GM21381 (cell line): Measurements from ENCODE around the gene RAD50.

Source experiments
- ATAC-seq: cut with Tn5 transposase; IDR thresholded peaks from one replicate; pipeline ENCODE4 v1.9.1; 2021; ENCODE audit warnings: mild to moderate bottlenecking, moderate library complexity; ENCODE audit not compliant: unreplicated experiment

RAD50 gene

DNA sequence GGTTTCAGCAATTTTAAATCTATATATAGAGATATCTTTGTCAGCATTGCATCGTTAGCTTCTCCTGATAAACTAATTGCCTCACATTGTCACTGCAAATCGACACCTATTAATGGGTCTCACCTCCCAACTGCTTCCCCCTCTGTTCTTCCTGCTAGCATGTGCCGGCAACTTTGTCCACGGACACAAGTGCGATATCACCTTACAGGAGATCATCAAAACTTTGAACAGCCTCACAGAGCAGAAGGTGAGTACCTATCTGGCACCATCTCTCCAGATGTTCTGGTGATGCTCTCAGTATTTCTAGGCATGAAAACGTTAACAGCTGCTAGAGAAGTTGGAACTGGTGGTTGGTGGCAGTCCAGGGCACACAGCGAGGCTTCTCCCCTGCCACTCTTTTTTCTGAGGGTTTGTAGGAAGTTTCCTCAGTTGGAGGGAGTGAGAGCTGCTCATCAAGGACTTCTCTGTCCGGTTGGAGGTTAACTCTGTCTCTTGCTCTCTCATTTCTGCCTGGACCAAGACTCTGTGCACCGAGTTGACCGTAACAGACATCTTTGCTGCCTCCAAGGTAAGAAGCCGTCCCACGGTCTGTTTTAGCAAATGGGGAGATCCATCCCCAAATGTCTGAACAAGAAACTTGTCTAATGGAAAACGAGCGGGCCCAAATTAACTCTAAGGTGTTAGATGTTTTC lies 117.3 kb downstream of the RAD50 start, which contains the start of gene IL4:
Gene IL4 (plus strand): TSS at position 51 of the 692 bp plus-strand sequence. CDS start 62 bp downstream, at position 113.
- ATAC-seq: no peak

DNA sequence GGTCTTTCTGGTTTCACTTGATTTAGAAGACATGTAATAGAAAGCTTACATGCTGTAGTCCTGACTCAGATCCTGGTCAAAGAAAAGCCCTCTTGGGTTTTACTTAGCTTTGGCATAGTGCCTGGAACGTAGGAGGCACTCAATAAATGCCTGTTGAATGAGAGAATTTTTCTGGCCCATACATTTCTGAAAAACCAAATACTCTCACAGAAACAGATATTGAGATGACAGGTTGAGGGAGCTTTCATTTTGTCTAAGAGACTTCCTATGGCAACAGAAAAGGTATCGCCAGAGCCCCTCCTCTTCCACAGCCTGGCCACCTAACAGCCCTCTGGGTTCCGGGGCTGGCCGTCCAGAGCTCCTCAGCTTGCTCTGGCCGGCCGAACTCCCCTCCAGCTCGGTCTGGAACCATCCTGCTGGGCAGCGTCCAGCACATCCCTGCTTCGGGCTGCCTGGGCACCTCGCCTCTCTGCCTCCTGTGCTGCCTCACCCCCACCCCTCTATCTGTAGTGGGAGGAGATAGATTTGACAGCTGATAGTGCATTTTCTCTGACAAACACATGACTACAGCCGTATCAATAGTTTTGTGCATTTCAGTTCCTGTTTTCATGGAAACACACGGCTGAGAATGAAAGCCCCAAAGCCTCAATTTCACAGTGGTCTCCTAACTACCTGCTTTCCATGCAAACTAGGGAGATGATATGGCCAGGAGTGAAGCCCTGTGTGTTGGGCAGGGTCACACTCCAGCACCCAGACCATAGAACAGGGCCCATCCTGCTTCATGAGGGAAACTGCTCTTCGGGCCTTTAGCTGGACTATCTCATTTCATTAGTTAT lies 118.1 kb downstream of the RAD50 start:
- ATAC-seq: peak; percentile 82

DNA sequence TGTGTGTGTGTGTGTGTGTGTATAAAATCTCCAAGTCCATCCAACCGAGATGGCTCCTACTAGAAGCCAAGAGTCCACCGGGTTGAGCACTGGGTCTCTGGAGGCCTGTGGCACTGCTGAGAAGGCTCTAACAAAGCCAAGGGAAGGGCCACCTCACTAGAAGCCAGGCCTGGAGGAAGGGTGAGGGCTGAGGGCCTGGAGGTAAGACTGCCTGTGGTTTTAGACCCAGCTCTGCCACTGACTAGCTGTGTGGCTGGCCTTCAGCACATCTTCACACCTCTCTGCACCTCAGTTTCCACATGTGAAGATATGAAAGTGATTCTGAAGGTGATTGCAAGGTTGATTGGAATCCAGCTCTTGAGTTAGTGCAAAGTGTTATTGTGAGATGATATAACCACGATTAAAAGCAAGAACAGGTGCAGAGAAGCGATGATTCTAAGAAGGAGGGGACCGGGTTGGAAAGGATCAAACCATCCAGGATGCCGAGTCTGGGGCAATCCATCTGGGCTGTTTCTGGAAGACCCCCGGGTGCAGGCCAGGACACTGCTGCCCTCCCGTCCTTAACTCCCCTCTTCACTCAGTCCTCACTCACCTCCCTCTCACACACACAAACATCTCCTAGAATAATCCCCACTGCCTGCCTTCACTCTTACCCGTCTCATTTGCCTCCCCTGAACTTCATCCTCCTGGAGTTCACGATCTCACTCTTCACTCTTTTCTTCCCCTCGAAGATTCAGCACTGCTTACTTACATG lies 119.3 kb downstream of the RAD50 start:
- no peak for ATAC-seq

DNA sequence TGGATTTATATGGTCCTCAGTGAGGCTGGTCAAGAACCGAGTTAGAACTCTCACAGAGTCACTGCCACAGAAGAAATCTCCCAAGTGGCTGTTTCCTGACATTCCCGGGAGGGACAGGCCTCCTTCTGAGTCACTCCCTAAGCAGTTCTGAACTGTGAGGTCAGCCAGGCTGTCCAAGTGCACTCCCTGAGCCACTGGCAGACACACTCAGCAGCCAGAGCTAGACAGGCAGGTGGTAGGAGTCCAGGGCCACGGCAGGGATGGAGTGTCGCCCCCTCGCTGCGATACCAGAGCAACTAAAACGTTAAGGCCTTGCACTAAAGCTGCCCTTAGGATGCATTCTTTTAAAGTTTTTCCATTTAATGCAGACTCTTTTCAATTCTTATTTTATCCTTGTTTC lies 120.4 kb downstream of the RAD50 start:
- no peak for ATAC-seq

DNA sequence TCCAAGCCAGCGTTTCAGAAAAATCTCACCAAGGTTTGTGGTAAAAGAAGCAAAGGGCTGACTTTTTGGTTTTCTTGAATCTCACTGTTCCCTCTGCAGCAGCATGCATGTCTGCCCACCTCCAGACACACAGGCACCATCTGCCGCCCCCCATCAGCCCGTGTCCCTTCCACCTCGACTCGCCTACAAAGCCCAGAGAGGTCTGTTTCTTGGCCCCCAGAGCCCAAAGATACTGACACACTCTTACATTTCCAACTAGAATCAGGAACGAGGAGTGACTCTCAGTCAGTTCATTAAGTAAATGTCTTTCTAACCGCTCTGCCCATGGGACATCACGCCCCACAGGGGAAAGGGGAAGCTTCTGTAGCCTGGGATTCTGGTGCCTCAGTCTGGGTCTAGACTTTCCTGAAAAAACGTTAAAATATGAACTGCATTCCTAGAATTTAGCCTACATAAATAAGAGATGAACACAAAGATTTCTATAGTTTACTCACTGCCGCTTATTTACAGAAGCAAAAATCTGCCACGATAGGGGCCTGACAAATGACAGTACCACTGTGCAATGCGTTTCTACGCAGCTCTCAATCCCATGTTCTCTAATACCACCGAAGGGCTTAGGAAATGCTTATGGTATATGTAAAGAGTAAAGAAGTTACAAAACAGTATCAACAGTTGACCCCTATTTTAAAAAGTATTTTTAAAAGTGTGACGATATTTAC lies 121.1 kb downstream of the RAD50 start:
- ATAC-seq: no peak

DNA sequence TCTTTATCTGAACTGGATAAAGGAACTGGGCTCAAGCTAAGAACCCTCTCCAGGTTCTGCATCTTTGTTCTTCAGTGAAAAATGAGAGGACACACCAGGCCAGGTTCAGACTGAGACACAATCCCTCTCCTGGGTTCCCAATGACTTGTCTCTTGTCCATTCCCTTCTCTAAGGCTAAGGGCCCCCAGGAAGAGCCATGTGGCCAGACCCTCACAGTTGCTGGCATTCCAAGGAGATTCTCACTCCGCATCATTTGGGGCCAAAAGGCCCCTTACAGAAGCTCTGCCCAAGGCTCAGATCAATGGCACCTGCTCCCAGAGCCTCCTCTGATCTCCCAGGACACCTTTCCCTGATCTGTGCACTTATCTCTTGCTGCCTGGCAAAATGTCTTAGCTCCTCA lies 122.0 kb downstream of the RAD50 start:
- ATAC-seq: no peak

DNA sequence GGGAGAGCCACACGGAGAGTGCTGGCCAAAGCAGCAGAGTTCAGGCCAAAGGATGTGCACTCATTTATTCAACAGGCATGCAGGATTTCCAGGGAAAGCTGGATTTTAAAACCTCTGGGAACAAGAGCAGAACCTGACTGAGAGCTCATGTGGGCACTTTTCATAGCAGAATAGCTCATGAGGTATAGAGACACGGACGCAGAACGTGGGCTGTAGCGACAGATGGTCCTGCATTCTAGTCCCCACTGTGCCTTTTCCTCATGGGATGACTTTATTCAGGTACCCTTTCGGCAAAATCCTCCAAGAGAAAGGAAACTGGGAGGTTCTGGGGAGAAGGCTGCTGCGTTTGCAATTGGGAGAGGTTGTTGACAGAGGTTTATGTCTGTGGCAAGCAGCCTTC lies 122.4 kb downstream of the RAD50 start:
- ATAC-seq: no peak

DNA sequence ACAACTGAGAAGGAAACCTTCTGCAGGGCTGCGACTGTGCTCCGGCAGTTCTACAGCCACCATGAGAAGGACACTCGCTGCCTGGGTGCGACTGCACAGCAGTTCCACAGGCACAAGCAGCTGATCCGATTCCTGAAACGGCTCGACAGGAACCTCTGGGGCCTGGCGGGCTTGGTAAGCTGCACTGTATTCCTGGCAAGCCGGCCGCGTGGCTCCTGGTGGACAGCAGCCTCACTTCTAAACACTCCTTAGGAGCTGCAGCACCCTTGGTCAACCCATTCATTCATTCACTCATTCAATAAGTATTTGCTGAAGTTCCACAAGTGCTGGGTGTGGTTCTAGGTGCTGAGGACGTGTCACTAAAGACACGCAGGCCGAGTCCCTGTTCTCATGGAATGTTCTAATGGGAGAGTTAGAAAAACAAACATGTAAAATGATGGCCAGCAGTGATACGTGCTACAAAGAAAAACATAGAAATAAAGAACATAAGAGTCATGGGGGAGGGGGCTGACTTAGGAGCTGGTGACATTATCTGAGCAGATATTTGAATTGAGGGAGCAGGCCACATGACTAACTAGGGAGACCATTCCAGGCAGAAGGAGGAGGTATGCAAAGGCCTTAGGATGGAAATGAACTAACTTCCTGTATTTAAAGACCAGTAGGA lies 123.1 kb downstream of the RAD50 start:
- no peak for ATAC-seq

DNA sequence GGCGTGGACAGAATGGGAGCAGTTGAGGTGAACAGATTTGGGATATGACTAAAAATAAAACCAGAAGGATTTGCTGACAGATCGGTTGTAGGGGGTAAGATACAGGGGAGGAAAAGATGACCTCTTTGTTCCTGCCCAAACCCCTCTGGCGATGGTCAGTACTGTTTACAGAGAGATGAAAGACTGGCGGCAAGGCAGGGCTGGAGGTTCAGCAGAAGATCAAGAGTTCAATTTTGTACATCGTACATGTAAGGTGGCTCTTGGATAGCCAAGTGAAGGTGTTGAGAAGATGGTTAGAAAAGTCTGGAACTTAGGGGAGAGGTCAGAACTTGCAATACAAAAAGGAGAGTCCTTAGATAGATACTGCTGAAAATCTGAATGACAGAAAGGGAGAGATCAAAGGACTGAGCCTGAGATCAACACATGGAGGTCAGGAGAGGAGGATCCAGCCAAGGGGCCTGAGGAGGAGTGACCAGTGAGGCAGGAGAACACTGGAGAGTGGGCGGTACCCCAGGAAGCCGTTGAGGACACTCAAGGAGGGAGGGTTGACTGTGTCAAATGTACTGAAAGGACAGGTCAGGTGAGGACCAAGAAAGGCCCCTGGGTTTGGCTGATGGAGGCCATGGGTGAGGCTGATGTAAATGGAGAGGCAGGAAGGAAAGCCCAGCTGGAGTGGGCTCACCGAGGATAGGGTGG lies 124.2 kb downstream of the RAD50 start:
- no peak for ATAC-seq

DNA sequence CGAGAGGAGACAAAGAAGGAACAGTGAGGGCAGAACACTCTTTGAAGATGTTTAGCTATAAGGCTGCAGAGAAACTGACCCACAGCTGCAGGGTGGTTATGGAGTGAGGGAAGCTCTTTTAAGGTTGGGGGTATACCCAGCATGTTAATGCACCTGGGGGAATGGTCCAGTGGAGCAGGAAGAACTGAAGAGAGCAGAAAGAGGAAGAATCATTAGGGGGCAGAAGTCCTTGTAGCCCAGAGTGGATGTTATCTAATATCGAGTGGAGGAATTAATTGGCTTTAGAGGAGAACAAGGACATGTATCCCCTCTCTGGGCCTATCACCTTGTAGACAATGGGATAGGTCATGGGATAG lies 124.7 kb downstream of the RAD50 start:
- ATAC-seq: no peak

DNA sequence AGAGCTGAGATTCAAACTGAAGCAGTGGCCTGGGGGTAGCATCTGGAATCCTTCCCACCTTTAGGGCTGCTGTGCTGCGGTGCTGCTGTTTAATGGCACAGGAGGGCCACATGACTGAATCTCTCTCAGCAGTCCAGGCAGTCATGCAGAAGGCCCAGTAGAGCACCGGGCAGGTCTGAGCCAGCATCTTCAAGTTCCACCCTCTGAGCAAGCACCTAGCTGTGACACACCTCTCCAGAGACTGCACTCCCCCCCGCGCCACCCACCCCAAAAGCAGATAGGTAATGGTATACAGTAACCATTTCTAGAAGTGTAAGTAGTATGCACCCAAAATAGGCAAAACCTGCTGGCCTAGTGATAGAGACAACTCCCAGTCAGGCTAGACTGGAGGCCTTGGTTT lies 125.2 kb downstream of the RAD50 start:
- no peak for ATAC-seq

DNA sequence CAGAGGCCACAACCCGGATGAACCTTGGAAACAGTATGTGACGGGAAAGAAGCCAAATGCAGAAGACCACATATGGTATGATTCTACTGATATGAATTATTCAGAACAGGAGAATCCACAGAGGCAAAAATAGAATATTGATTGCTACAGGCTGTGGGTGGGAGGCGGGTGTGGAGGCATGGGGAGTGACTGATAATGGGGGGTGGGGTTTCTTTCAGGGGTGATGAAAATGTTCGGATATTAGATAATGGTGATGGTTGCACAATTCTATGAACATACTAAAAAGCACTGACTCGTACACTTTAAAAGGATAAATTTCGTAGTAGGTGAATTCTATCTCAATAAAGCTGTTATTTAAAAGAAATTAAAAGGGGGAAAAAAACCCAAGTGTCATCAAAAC lies 127.7 kb downstream of the RAD50 start:
- ATAC-seq: no peak

DNA sequence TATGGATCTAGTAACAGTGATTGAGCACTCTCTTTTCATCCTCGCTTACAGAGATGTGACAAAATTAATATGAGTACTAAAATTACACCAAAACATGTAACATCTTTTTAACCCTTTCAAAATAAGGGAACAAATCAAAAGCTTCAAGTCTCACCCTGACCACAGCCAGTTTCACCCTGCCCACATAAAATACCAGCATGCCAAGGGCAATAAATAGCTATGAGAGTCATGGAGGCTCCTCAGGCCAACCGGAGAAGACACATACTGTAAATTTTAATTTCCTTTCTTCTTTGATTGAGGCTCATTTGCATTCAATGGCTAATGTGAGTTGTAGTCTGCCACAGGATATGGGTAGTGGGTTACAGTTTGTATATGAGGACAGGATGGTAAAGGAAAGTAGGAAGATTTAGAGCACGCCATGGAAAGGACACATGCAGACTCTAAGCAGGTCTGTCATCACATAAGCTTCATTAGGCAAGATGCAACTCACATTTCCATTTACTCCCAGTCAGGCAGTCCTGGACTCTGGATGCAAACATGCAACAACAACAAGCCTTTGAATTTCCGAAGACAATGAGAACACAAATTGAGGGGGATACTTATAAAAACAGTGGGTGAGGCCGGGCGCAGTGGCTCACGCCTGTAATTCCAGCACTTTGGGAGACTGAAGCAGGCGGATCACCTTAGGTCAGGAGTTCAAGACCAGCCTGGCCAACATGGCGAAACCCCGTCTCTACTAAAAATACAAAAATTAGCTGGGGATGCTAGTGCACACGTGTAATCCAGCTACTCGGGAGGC lies 128.3 kb downstream of the RAD50 start:
- ATAC-seq: no peak

DNA sequence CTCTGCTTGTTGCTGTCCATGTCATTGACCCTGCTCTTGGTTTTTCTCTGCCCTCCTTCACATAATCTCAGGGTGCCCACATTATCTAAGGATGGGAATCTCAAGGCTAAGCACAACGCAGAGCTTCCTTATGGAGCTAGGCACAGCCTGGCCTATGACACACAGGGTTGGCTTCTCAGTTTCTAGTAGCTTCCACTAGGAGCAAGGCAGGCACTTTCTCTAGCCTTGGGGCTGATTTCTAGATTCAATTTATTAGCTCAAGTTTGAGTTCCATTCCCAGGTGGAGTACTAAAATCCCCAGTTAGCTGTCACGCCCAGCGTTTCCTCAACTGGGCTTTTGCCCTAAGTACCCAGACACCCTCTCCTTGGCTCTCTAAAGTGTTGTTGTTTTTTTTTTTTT lies 129.4 kb downstream of the RAD50 start:
- no peak for ATAC-seq

DNA sequence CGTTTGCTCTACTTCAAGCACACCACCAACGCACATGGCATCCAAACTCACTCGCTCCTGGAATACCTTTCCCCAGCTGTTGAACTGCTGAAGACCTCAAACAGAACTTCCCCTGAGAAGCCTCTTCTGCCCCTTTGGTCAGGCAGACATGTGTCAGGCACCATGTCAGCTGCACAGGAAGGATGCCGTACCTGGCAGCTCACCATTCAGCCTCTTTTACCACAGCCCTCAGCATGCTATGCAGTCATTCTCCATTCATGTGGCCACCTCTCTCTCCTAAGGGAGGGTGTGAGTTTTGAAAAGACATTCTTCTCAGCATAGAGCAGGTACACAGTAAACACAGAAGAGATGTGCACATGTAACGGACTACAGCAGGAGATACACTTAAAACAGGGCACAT lies 131.2 kb downstream of the RAD50 start:
- no peak for ATAC-seq

DNA sequence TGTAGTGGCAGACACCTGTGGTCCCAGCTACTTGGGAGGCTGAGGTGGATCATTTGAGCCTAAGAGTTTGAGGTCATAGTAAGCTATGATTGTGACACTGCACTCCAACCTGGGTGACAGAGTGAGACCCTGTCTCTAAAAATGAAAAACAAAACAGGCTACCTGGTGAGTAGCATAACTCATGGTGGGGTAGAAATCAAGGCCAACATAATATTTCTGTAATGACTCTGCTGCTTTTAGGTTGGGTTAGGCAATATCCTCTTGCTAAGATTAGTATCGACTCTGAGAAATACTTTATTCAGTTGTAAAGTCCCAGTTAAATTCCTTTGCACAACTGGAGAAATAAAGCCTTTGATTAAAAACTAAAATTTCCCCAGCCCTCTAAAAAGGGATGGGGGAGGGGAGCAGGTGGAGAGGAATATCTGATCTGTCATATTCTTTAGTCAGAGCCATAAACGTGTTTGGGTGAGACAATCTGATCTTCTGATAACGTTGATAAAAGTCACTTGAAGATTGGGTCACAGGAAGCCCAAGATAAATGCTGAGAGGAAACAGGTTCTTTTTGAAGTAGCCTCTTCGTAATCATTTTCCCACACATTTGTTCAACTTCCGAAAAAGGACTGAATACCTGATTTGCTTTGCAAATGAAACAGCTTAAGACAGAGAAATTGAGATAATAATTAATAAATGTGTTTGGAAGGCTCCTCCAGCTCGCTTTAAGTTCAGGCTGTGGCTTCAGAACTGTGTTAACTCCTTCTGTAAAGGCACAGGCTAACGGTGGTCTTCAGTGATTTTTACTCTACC lies 132.0 kb downstream of the RAD50 start:
- ATAC-seq: no peak

DNA sequence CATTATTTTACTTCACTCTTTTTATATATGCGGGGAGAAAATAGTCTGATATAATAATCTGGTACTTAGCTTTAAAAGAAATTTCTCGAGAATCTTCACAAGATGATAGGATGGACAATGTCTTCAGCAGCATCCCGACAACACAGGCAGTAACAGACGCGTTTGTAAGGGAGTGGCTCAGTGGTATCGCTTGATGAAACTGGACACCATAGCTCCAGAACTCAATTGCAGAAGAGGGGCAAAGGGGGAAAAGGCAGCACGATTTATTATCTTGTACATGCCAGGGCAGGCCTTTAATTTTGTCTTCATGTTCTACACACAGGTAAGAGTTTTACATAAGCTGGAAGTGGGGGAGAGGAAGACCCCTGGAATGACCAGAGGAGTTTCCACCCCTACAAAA lies 132.7 kb downstream of the RAD50 start:
- ATAC-seq: no peak

DNA sequence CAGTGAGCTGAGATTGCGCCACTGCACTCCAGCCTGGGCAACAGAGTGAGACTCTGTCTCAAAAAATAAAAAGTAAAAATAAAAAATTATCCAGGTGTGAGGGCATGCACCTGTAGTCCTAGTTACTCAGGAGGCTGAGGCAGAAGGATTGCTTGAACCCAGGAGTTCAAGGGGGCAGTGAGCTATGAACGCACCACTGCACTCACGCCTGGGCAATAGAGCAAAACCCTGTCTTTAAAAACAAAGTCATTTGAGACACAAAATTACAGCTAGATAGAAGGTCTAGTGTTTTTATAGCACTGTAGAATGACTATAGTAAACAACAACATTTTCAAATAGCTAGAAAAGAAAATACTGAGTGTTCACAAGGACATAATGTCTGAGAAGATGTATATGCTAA lies 133.4 kb downstream of the RAD50 start:
- ATAC-seq: no peak
